Natural killer cell (primary cell): ENCODE measurements around the gene FRY. TPM values are rescaled to one million over a fixed set of nuclear protein-coding genes. Genes with fewer than 3 reads are reported as not detected.
"Not testable (repeated sequence)": the region's sequence is repeated elsewhere in the genome, so short reads cannot be mapped to it uniquely, and the experiment has no call there.

Experiments
- ATAC-seq, 3 donors: fragments of 150-1000 bp in 2 of 3; fragments of 200-7000 bp in 1 of 3; cut with Tn5 transposase; 1 replicate in 1 of 3; 2 replicates in 2 of 3; pipeline ENCODE4 v1.10.0; 2021; ENCODE audit warnings: mild to moderate bottlenecking in 2 of 3, moderate library complexity in 2 of 3
- DNase-seq, 2 donors: peaks; one replicate each; pipeline versions ENCODE4 v3.0.0 to v3.0.0-alpha.2; 2013 to 2021; ENCODE audit warnings: mixed read lengths in 1 of 2
- H3K27ac ChIP-seq: one replicate; pipeline ENCODE4 v1.5.1; 2013; ENCODE audit warnings: mild to moderate bottlenecking, low read length
- H3K27me3 ChIP-seq: one replicate; pipeline ENCODE4 v1.6.1; 2013; ENCODE audit warnings: low read length; ENCODE audit not compliant: control insufficient read depth, insufficient read depth
- H3K36me3 ChIP-seq: one replicate; pipeline ENCODE4 v1.6.1; 2013; ENCODE audit warnings: low read length; ENCODE audit not compliant: control insufficient read depth, insufficient read depth
- H3K4me1 ChIP-seq: one replicate; pipeline ENCODE4 v1.6.1; 2013; ENCODE audit warnings: low read length; ENCODE audit not compliant: control insufficient read depth, insufficient read depth
- H3K4me3 ChIP-seq: one replicate; pipeline ENCODE4 v1.5.1; 2013; ENCODE audit warnings: low read length
- H3K9me3 ChIP-seq: one replicate; pipeline ENCODE4 v1.6.1; 2013; ENCODE audit warnings: low read length; ENCODE audit not compliant: control insufficient read depth, insufficient read depth
- H3K27ac Mint-ChIP-seq, 2 donors: one replicate each; pipeline ENCODE4 v1.8.0; 2022; ENCODE audit warnings: mild to moderate bottlenecking in 2 of 2, mixed read lengths in 2 of 2, moderate library complexity in 1 of 2
- H3K27me3 Mint-ChIP-seq, 2 donors: one replicate each; pipeline ENCODE4 v1.8.0; 2022; ENCODE audit warnings: low read depth in 2 of 2, mixed read lengths in 2 of 2
- H3K36me3 Mint-ChIP-seq: one replicate; pipeline ENCODE4 v1.8.0; 2022; ENCODE audit warnings: mixed read lengths
- H3K4me1 Mint-ChIP-seq, 2 donors: one replicate each; pipeline ENCODE4 v1.8.0; 2022; ENCODE audit warnings: mixed read lengths in 2 of 2
- H3K4me3 Mint-ChIP-seq: one replicate; pipeline ENCODE4 v1.8.0; 2022; ENCODE audit warnings: mild to moderate bottlenecking, moderate library complexity, mixed read lengths
- H3K9me3 Mint-ChIP-seq, 2 donors: one replicate each; pipeline ENCODE4 v1.8.0; 2022; ENCODE audit warnings: mixed read lengths in 2 of 2
- CTCF ChIP-seq: fragments of 200-600 bp; IDR thresholded peaks from one replicate; pipeline ENCODE4 v1.8.0; 2022; ENCODE audit warnings: antibody characterized with exemption
- WGBS: methylation state at CpG from one replicate; pipeline ENCODE4 v1.1.7; 2013; ENCODE audit warnings: missing lambda C conversion rate; ENCODE audit not compliant: insufficient coverage; 5-methylcytosine and 5-hydroxymethylcytosine counted together
- intact Hi-C: fragments of 100-400 bp; cut with micrococcal nuclease; formaldehyde crosslinking; loops from one replicate; pipeline ENCODE4 v1.14.2; 2022
- total RNA-seq, 4 donors: library from RNA; stranded (reverse); fragments of 120-200 nt in 1 of 4; gene quantifications; one replicate each; pipeline versions ENCODE4 v1.2.3 to v1.2.4, GENCODE V29; 2013 to 2022

FRY gene
- total RNA-seq, 3 donors from 2014 or later (not counting 1 experiment from before 2014, with no cell fraction given): 25.1 to 52.1 (median 27.4) TPM

DNA sequence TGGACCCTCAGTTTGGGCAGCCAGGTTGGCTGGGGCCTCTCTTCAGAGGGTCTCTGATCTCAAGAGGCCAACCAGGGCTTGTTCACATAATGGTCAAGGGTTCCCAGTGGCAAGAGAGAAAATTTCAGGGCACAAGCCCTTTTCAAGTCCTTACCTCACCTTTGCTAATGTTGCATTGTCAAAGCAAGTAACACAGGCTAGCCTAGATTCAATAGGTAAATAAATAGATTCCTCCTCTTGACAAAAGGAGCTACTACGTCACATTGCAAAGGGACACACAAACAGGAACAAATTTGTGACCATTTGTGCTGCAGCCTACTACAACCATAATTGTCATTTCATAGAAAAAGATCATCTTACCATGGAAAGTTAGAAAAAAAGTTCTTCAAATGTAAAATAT, 33.9 kb upstream of the FRY start:
- intact Hi-C loops: no loop called here
- no peaks in the 10 kb centered on the region for H3K27me3 ChIP-seq
- no peak overlapping the region for H3K27ac ChIP-seq
- DNase-seq (no peak), ATAC-seq (no peak)
- H3K27ac Mint-ChIP-seq: no peak overlapping the region
- H3K4me3 ChIP-seq: no peak overlapping the region
- no peaks in the 10 kb centered on the region for H3K9me3 Mint-ChIP-seq
- no peaks in the 10 kb centered on the region for H3K27me3 Mint-ChIP-seq
- H3K4me1 Mint-ChIP-seq: peaks cover 6 to 7% of the 10 kb centered on the region in 2 donors
- 100% methylated on average over 1 of the region's 1 CpG for WGBS
- no peak overlapping the region for H3K4me3 Mint-ChIP-seq
- no peak for TF ChIP-seq CTCF
- no peaks in the 10 kb centered on the region for H3K36me3 Mint-ChIP-seq
- H3K9me3 ChIP-seq: no peaks in the 10 kb centered on the region
- no peaks in the 10 kb centered on the region for H3K36me3 ChIP-seq
- peaks cover 5% of the 10 kb centered on the region for H3K4me1 ChIP-seq

- Mint-ChIP-seq H3K27me3 (no peaks in the 10 kb centered on the region), H3K4me3 (no peak overlapping the region), H3K4me1 (peaks cover 6 to 7% of the 10 kb centered on the region in 2 donors), H3K9me3 (no peaks in the 10 kb centered on the region), H3K36me3 (no peaks in the 10 kb centered on the region), H3K27ac (no peak overlapping the region)
- DNase-seq: no peak
- Histone ChIP-seq H3K4me3 (no peak overlapping the region), H3K27me3 (no peaks in the 10 kb centered on the region), H3K4me1 (peaks cover 5% of the 10 kb centered on the region), H3K9me3 (no peaks in the 10 kb centered on the region), H3K27ac (no peak overlapping the region), H3K36me3 (no peaks in the 10 kb centered on the region)
- intact Hi-C loops: no loop called here
- no peak for TF ChIP-seq CTCF
- ATAC-seq: no peak
- 100% methylated on average over 2 of the region's 6 CpGs for WGBS
Measured at GRCh38 chr13:31998131-31998530, 33.4 kb upstream of the FRY start.

DNA sequence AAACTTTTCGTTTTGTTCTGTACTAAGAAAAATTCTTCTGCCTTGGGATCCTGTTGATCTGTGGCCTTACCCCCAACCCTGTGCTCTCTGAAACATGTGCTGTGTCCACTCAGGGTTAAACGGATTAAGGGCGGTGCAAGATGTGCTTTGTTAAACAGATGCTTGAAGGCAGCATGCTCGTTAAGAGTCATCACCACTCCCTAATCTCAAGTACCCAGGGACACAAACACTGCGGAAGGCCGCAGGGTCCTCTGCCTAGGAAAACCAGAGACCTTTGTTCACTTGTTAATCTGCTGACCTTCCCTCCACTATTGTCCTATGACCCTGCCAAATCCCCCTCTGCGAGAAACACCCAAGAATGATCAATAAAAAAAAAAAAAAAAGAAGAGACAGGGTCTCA, 30.8 kb upstream of the FRY start:
- H3K27me3 Mint-ChIP-seq, intact Hi-C loops, ATAC-seq, H3K27ac Mint-ChIP-seq, H3K36me3 ChIP-seq, H3K36me3 Mint-ChIP-seq, H3K4me1 ChIP-seq, H3K27ac ChIP-seq, H3K4me3 ChIP-seq, DNase-seq, H3K27me3 ChIP-seq, H3K4me1 Mint-ChIP-seq, H3K9me3 Mint-ChIP-seq, H3K9me3 ChIP-seq, H3K4me3 Mint-ChIP-seq: not testable (repeated sequence)
- no CpG with 5 or more reads among the region's 7 CpGs for WGBS

- TF ChIP-seq CTCF: peak; percentile 52
- no peaks in the 10 kb centered on the region for H3K27me3 Mint-ChIP-seq
- H3K4me3 Mint-ChIP-seq: no peak overlapping the region
- peaks cover 5% of the 10 kb centered on the region for H3K4me1 ChIP-seq
- H3K27ac Mint-ChIP-seq: peak overlapping the region in 1 of 2 donors; percentile 27
- no peak overlapping the region for H3K4me3 ChIP-seq
- no peaks in the 10 kb centered on the region for H3K36me3 ChIP-seq
- WGBS: 92% methylated on average over 1 of the region's 1 CpG
- no peaks in the 10 kb centered on the region for H3K27me3 ChIP-seq
- no peaks in the 10 kb centered on the region for H3K36me3 Mint-ChIP-seq
- H3K9me3 Mint-ChIP-seq: no peaks in the 10 kb centered on the region
- no peak overlapping the region for H3K27ac ChIP-seq
- no peaks in the 10 kb centered on the region for H3K9me3 ChIP-seq
- H3K4me1 Mint-ChIP-seq: peaks cover 6 to 7% of the 10 kb centered on the region in 2 donors
- ATAC-seq (peak; percentile 52 to 81 (median 76)), DNase-seq (peak in 1 of 2 donors; percentile 23)
- intact Hi-C loops: no loop called here
Measured at GRCh38 chr13:32001154-32001768, 30.3 kb upstream of the FRY start.
